Caco-2 (cell line): ENCODE results near the gene SLC6A13. TPM values are rescaled to one million over a fixed set of nuclear protein-coding genes. Genes with fewer than 3 reads are reported as not detected.

Experiments
- BruUV-seq: library from RNA; stranded (reverse); fragments of 400-500 nt; replicated peaks from 2 replicates; lab custom pipeline; 2021; lab: Mats Ljungman, UMichigan
- CTCF ChIA-PET: fragments of 300-600 bp; sonication (Branson Sonifier 250); formaldehyde crosslinking; loops from one replicate; lab custom pipeline; 2022; ENCODE audit warnings: antibody characterized with exemption; lab: Charles Lee
- POLR2A ChIA-PET: fragments of 300-600 bp; sonication (Branson Sonifier 250); formaldehyde crosslinking; loops from one replicate; lab custom pipeline; 2022; ENCODE audit warnings: antibody characterized with exemption; lab: Charles Lee
- DNase-seq, 2 experiments: peaks; one replicate each; pipeline versions ENCODE4 v3.0.0 to v3.0.0-alpha.2; 2020 to 2022
- H3K27me3 ChIP-seq: replicated peaks from 2 replicates; pipeline ENCODE4 v1.6.0; 2011; ENCODE audit warnings: low read length; ENCODE audit not compliant: control insufficient read depth, insufficient read depth
- H3K36me3 ChIP-seq: 2 replicates; pipeline ENCODE4 v1.5.1; 2011; ENCODE audit warnings: low read length; ENCODE audit not compliant: control insufficient read depth, insufficient read depth
- H3K4me1 ChIP-seq: fragments of 250-450 bp; sonication (Bioruptor Pico); 2 replicates; pipeline ENCODE4 v1.5.1; 2020; ENCODE audit warnings: mild to moderate bottlenecking
- H3K4me3 ChIP-seq: 2 replicates; pipeline ENCODE4 v1.5.1; 2011; ENCODE audit warnings: low read depth, mild to moderate bottlenecking, control low read depth, low read length
- H3K9me3 ChIP-seq: fragments of 250-450 bp; sonication (Bioruptor Pico); 2 replicates; pipeline ENCODE4 v1.5.1; 2020; ENCODE audit warnings: mild to moderate bottlenecking, moderate library complexity
- H3K27ac Mint-ChIP-seq: one replicate; pipeline ENCODE4 v1.8.0; 2022; ENCODE audit warnings: mixed read lengths; ENCODE audit not compliant: unreplicated experiment
- H3K27me3 Mint-ChIP-seq: one replicate; pipeline ENCODE4 v1.8.0; 2022; ENCODE audit warnings: mixed read lengths; ENCODE audit not compliant: insufficient read depth, unreplicated experiment
- H3K36me3 Mint-ChIP-seq: one replicate; pipeline ENCODE4 v1.8.0; 2022; ENCODE audit warnings: mild to moderate bottlenecking, mixed read lengths; ENCODE audit not compliant: insufficient read depth, unreplicated experiment
- H3K4me1 Mint-ChIP-seq: one replicate; pipeline ENCODE4 v1.8.0; 2022; ENCODE audit warnings: low read depth, mixed read lengths; ENCODE audit not compliant: unreplicated experiment
- H3K4me3 Mint-ChIP-seq: one replicate; pipeline ENCODE4 v1.8.0; 2022; ENCODE audit warnings: mild to moderate bottlenecking, moderate library complexity, mixed read lengths; ENCODE audit not compliant: unreplicated experiment
- H3K9me3 Mint-ChIP-seq: one replicate; pipeline ENCODE4 v1.8.0; 2022; ENCODE audit warnings: mixed read lengths; ENCODE audit not compliant: unreplicated experiment
- intact Hi-C: fragments of 100-400 bp; cut with micrococcal nuclease; formaldehyde crosslinking; loops from one replicate; pipeline ENCODE4 v1.10.0; 2022; ENCODE audit not compliant: unreplicated experiment
- total RNA-seq: library from RNA; stranded (reverse); gene quantifications from 2 replicates; pipeline ENCODE4 v1.2.3, GENCODE V29; 2022
- TF ChIP-seq, protein P1 (sequence below), 2 experiments: fragments of 200-600 bp in 1 of 2; IDR thresholded peaks; 1 replicate in 1 of 2; 2 replicates in 1 of 2; pipeline versions ENCODE4 v1.5.1 to v1.8.0; 2011 to 2022; ENCODE audit warnings: antibody characterized with exemption in 1 of 2, control low read depth in 1 of 2, inconsistent platforms in 1 of 2, low read depth in 1 of 2, low read length in 1 of 2, mild to moderate bottlenecking in 1 of 2, moderate library complexity in 1 of 2; ENCODE audit not compliant: insufficient read depth in 1 of 2, severe bottlenecking in 1 of 2, unreplicated experiment in 1 of 2

SLC6A13 gene
- total RNA-seq, 1 experiment from 2014 or later = 1.0 TPM

DNA sequence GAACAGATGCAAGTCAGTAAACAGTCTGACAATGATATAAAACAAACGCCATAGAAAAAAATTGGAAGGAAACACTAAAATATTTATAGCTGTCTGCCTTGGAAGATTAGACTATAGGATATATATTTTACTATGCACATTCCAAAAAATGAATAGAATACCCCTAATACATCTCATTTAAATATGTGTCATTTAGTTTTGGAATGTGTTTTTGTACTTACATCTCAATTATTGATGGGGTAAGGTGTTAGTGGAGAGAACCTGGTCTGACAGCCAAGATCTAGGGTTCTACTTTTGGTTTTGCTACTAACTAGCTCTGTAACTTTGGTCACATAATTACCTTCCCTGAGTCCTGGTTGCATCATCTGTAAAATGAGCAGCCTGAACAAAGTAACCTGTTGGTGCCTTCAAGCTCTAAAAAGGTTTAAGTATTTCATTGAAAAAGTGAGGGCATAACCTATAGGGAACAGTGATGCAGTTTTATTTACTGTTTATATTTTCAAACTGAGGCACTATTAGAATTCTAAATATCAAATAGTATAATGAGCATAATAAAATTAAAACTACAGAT, 28.6 kb upstream of the SLC6A13 start:
- TF ChIP-seq, protein P1, sequence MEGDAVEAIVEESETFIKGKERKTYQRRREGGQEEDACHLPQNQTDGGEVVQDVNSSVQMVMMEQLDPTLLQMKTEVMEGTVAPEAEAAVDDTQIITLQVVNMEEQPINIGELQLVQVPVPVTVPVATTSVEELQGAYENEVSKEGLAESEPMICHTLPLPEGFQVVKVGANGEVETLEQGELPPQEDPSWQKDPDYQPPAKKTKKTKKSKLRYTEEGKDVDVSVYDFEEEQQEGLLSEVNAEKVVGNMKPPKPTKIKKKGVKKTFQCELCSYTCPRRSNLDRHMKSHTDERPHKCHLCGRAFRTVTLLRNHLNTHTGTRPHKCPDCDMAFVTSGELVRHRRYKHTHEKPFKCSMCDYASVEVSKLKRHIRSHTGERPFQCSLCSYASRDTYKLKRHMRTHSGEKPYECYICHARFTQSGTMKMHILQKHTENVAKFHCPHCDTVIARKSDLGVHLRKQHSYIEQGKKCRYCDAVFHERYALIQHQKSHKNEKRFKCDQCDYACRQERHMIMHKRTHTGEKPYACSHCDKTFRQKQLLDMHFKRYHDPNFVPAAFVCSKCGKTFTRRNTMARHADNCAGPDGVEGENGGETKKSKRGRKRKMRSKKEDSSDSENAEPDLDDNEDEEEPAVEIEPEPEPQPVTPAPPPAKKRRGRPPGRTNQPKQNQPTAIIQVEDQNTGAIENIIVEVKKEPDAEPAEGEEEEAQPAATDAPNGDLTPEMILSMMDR (IDR thresholded peaks at IDR 0.05; ENCODE audit: insufficient read depth in 1 of 2, low read depth in 1 of 2, low read length in 1 of 2, severe bottlenecking in 1 of 2, unreplicated experiment in 1 of 2) = no peak
- BruUV-seq = no TSS peak
- Mint-ChIP-seq H3K4me1 (no peaks in the 10 kb centered on the region), H3K36me3 (peaks cover 53% of the 10 kb centered on the region), H3K27me3 (no peaks in the 10 kb centered on the region), H3K9me3 (no peaks in the 10 kb centered on the region), H3K4me3 (no peak overlapping the region), H3K27ac (no peak overlapping the region)
- no peak overlapping the region for H3K4me3 ChIP-seq
- H3K4me1 ChIP-seq = no peaks in the 10 kb centered on the region
- CTCF ChIA-PET = no interaction called here
- intact Hi-C loops = no loop called here
- no peaks in the 10 kb centered on the region for H3K9me3 ChIP-seq
- no peaks in the 10 kb centered on the region for H3K27me3 ChIP-seq
- DNase-seq = no peak
- POLR2A ChIA-PET = no interaction called here
- peaks cover 6% of the 10 kb centered on the region for H3K36me3 ChIP-seq

DNA sequence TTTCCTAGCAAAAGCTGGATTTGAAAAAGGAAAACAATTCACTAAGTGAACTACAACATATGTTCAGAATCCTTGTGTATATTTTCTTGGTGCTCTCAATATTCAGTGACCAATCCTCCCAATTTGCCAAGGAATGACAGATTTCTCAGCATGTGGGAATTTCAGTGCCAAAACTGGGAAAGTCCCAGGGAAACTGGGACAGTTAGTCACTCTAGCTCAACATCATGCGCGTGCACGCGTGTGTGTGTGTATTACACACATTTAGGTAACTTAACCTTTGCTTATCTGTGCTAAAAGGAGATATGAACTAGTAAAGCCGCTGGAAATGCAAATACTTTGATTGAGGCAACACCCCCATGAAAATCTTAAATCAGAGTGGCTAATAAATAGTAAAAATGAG, 26.1 kb upstream of the SLC6A13 start:
- TF ChIP-seq, protein P1 (IDR thresholded peaks at IDR 0.05; ENCODE audit: insufficient read depth in 1 of 2, low read depth in 1 of 2, low read length in 1 of 2, severe bottlenecking in 1 of 2, unreplicated experiment in 1 of 2) = no peak
- BruUV-seq = no TSS peak
- DNase-seq = no peak
- ChIA-PET CTCF (no interaction called here), POLR2A (no interaction called here)
- Mint-ChIP-seq H3K9me3 (no peaks in the 10 kb centered on the region), H3K36me3 (peaks cover 44% of the 10 kb centered on the region), H3K4me1 (no peaks in the 10 kb centered on the region), H3K4me3 (no peak overlapping the region), H3K27me3 (no peaks in the 10 kb centered on the region), H3K27ac (no peak overlapping the region)
- Histone ChIP-seq H3K4me1 (no peaks in the 10 kb centered on the region), H3K4me3 (no peak overlapping the region), H3K9me3 (no peaks in the 10 kb centered on the region), H3K36me3 (peaks cover 6% of the 10 kb centered on the region), H3K27me3 (no peaks in the 10 kb centered on the region)
- intact Hi-C loops = no loop called here

DNA sequence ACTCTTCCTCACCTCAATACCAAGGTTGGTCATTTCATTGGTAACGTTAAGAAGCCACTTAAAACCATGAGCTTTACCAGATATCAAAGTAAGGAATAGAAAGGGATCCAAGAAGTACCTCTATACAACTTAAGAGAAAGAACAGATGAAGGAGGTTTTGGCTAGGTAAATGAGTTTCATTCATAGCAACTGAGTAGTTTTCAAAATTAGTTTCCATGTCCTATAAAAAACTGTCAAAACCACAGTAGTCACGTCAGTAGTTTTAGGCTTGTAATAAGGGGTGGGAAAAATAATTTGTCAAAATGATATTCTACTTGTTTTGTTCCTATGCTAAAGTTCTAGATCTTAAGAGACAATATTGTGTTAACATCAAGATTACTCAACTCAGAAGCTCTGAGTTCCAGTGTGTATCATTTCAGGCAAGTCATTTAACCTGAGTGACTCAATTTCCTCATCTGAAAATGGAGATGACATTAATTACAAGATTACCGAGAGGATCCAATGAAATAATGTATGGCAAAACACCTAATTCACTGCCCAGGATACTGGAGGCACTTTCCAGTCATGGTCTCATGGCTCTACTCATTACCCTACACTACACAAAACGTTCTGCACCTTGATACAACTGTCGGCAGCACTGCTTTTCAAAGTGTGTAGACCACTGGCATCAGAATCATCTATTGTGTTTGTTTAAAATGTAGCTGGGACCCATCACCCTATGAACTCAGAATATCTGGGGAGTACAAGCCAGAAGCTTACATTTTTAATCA, 24.1 kb upstream of the SLC6A13 start:
- no peak overlapping the region for H3K27ac Mint-ChIP-seq
- TF ChIP-seq, protein P1 (IDR thresholded peaks at IDR 0.05; ENCODE audit: insufficient read depth in 1 of 2, low read depth in 1 of 2, low read length in 1 of 2, severe bottlenecking in 1 of 2, unreplicated experiment in 1 of 2) = no peak
- intact Hi-C loops = no loop called here
- H3K9me3 Mint-ChIP-seq = no peaks in the 10 kb centered on the region
- H3K4me3 ChIP-seq = no peak overlapping the region
- peaks cover 31% of the 10 kb centered on the region for H3K36me3 Mint-ChIP-seq
- no peaks in the 10 kb centered on the region for H3K4me1 Mint-ChIP-seq
- ChIA-PET CTCF (interaction anchor here (0.5 kb wide), 1 partner anchor 74 kb away, joined by 3 read pairs; no protein-coding TSS in a partner anchor), POLR2A (no interaction called here)
- no peaks in the 10 kb centered on the region for H3K27me3 Mint-ChIP-seq
- H3K27me3 ChIP-seq = no peaks in the 10 kb centered on the region
- H3K9me3 ChIP-seq = no peaks in the 10 kb centered on the region
- H3K36me3 ChIP-seq = peaks cover 3% of the 10 kb centered on the region
- no peaks in the 10 kb centered on the region for H3K4me1 ChIP-seq
- no TSS peak for BruUV-seq
- H3K4me3 Mint-ChIP-seq = no peak overlapping the region
- no peak for DNase-seq
